Caki2 (cell line): Measurements from ENCODE around the gene RTKN. TPM values are rescaled to one million over a fixed set of nuclear protein-coding genes. Genes with fewer than 3 reads are reported as not detected.

Experiments used
- DNase-seq: peaks from one replicate; pipeline ENCODE4 v3.0.0-alpha.2; 2015; ENCODE audit warnings: low read depth
- in situ Hi-C: cut with HindIII; loops from 2 replicates; pipeline ENCODE4 v1.10.0; 2016; ENCODE audit warnings: low sequenced_read_pairs, low pct_unique_long_range_greater_than_20kb, mixed read lengths
- total RNA-seq: library from RNA; depleted of rRNA; stranded (reverse); fragments of >200 nt; shearing (Covaris generic); gene quantifications from 2 replicates; pipeline ENCODE4 v1.2.3, GENCODE V29; 2014; ENCODE audit warnings: low replicate concordance; rRNA removed

RTKN gene
- total RNA-seq, 1 experiment from 2014 or later = 71.1 TPM

DNA sequence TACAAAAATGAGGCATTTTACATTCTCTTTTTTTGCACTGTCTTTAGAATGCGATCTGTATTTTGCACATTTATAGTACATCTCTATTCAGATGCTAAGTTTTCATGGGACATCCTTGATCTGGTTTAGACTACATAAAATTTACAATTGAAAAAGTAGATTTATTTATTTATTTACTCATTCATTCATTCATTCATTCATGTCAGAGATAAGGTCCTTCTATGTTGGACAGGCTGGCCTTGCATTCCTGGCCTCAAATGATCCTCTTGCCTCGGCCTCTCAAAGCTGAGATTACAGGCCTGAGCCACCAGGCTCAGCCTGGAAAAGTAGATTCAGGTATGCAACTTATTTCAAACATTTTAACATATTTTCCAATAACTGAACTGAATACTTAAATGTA lies 45.6 kb downstream of the RTKN start:
- in situ Hi-C loops = no loop called here

DNA sequence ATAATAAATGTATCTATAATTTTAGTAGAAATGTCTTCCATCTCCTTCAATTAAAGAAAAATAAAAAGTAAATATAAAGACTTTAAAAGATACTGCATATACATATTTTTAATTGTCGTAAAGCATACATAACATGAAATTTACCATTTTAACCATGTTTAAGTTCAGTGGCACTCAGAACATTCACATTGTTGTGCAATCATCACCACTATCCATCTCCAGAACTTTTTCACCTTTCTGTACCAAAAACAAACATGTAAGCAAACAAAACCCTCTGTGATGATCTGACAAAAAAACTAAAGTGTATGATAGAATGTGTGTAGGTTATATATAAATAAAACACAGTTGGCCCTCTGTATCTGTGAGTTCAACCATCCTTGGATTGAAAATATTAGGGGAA lies 48.2 kb downstream of the RTKN start:
- in situ Hi-C loops = no loop called here
- no peak for DNase-seq

More for the DNA sequence above, 45.6 kb downstream of the RTKN start:
- no peak for DNase-seq

DNA sequence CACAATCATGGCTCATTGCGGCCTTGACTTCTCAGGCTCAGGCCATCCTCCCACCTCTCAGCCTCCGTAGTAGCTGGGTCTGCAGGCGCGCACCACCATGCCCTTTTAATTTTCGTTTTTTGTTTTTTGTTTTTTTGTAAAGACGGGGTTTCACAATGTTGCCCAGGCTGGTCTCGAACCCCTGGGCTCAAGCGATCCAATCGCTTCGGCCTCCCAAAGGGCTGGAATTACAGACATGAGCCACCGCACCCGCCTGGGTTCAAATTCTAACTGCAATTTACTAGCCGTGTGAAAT lies 49.3 kb downstream of the RTKN start:
- no peak for DNase-seq

DNA sequence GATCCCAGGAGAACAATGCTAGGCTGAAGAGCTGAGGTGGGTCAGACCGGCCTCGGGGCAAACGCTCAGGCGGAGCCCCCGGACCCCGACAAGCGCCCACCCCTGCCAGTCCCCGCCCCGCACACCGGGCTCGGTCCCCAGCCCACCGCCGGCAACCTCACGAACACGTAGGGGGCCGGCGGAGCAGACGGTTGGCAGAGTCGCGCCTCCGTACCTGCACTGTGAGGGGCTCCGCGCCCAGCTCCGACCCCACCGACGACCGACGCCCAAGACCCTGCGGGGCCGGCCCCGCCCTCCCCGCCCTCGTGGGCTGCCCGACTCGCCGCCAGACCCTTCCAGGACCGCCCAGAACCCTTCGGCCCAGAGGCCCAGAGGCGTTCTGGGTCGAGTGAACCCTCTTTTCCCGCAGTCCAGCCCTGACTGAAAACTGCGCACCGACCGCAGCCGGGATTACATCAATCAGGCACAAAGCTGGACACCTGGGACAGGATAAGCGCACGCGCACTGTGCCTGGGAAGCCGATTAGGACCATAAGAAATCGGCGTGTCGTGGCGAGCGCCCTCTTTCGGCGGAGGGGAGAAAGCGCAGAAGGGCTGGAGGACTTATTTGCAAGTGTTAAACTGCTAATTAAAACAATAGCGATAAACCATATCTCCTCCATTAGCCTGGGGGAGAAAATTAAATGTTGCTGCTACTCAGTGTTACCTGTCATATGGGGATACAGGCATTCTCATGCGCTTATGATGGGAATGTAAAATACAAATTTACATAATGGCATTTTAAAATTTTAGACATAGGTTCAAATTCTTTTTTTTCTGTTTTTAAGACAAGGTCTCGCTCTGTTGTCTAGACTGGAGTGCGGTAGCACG lies 49.9 kb downstream of the RTKN start:
- in situ Hi-C loops = no loop called here
- peak; percentile 84 for DNase-seq

More for the DNA sequence above, 49.3 kb downstream of the RTKN start:
- in situ Hi-C loops = no loop called here

DNA sequence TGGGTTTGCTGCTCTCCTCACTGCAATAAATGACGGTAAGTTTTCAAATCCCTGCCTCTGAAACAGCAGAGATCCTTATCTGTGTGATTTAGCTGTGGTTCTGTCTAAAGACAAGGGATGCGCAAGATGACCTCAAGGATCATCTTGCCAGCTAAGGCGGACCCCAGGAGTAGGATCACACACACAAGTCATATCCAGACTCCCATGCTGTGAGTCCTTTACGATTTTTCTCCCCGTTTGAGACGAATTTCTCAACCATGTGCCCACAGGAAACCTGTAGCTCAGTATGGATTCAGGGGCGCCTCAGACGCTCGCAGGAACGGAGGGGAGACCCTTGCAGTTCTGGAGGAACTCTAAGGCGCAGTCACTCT lies 50.5 kb downstream of the RTKN start:
- in situ Hi-C loops = no loop called here
- peak; percentile 12 for DNase-seq

DNA sequence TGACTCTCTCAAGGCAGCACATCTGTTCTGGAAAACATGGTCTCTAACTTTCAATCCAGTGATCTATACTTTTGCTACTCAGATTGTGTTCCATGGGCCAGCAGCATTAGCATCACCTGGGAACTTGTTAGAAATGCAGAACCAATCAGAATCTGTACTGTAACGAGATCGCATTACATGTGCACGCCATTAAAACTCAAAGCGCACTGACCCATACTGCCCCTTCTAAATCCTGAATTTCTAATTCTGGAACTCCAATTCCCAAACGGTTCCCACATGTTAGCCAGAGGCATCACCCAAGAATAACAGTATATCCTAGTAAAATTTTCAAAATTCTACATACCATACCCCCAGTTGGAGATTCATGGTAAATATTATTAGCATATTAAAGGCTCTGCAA lies 51.1 kb downstream of the RTKN start:
- in situ Hi-C loops = no loop called here
- no peak for DNase-seq

DNA sequence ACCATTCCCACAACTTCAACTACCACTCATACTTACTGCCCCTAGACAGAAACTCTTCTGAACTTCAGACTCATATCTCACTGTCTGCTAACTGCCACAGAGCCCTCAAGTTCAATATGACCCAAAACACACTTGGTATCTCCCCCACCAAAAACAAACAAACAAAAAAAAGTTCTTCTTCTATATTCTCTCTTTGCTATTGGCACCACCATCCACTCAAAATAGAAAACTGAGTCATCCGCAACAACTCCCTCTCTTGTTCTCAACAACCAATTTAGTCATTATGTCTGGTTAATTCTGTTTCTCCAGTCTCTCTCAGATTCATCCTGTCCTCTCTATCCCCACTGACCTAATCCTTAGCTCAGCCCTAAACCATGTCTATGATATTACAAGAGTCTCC lies 54.4 kb downstream of the RTKN start:
- in situ Hi-C loops = no loop called here
- no peak for DNase-seq

DNA sequence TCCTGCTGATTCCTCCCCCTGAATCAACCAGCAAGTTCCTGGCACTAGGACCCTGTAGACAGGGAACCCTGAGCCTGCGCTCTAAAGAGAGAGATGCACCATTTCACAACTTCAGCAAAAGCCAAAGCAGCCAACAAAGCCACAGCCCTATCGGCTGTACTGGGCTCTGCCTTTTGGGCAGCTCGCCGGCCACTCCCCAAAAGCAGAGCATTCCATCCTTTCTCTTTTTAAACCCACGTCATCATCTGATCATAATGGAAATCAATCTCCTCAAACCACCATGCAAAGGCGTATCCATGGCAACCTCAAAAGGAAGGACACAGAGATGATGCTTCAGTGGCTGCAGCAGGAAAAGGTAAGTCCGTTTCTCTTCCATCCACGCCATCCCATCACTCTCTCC lies 56.3 kb downstream of the RTKN start:
- in situ Hi-C loops = no loop called here
- no peak for DNase-seq

DNA sequence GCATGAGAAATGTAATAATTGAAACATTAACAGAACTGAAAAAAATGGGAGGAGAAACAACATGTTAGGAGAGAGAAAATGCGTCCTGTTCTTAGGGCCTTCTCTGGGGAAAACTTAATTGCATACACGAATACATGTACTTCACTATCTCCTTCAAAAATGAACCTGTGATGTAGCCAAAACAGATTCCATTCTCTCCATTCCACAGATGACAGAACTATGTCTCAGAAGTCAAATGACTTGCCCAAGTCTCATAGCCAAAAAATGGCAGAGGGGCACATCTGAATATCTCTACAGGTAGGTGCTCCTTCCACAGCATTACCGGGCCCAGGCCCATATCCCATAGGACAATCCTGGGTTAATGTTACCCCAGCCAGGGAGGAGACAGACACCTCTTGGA lies 57.7 kb downstream of the RTKN start:
- DNase-seq = no peak
- in situ Hi-C loops = no loop called here

DNA sequence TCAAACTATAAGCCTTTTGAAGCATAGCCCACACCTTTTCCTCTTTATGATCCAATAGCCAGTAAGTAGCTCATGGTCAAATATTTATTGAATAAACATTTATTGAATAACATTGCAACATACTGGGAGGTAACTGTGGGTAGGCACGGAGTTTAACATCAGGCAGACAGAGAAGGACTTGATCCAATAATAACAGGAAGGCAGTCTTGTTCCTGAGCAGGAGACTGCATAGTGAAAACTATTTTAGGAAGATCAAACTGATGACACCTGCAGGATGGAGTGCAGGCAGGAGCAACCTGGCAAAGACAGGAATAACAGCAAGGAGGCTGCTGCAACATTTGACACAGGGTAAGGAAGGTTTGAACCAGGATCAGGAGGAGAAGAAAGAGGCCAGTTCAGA lies 58.5 kb downstream of the RTKN start:
- DNase-seq = peak; percentile 43
- in situ Hi-C loops = no loop called here

DNA sequence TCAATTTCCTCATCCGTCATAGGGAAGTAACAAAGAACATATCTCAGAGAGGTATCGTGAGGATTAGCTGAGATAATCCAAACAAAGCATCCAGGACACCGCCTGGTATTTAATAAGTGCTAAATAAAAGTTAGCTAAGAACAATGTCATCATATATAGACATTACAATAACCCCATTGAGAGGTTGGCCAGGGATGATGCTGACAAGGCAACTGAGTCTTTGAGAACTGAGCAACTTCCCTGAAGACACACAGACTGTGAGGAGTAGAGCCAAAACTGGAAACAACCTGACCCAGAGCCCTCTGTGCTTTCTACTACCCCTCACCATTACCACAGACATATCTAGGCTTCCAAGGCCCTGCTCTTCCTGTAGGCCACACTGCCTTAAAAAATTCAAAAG lies 60.0 kb downstream of the RTKN start:
- no peak for DNase-seq
- in situ Hi-C loops = no loop called here

DNA sequence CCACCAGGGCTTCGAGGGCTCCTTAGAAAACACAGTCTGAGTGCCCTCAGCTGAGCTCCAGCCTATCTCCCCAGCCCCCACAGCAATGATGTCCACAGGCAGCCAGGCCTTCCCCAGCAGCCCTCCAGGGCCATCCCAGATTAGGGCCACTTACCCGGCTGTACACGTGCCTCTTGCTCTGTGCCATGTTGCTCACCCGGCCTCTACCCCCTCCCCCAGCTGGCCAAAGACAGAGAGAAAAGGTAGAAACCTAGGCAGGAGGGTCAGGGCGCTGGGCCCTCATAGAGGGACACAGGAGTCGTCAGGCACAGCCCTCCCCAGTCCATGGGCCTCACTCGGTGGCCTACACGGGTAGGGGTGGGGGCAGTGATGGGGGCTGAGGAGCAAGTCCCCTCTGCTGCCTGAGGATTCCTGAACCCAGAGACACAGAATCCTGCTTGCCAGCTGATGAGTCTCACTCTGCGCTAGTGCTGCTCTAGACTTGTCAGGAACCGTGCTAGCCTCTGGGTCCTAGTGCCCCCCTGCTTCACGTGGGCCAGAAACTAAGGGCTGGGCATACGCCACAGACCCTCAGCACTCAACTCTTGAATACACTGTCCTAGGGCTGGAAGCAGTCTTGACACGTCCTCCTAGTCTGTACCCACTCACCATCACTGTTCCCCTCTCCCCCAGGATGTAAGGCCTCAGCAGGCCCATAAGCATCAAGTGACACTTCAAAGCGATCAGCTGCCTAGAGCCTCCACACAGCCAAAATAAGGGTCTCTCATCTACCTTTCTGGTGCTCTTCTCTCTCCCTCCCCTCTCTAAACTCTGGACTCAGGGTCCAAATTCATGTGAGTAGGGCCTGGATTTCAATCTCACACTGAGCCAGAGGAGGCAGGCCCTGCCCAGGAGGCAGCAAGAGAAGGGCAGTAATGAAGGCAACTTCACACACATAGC lies 61.6 kb downstream of the RTKN start, which contains the start of gene DCTN1:
DCTN1 (minus strand) TSS at position 461 of the 939 bp plus-strand sequence; CDS start at position 187, 274 bp downstream.
- peak; percentile 19 for DNase-seq
- in situ Hi-C loops = no loop called here

DNA sequence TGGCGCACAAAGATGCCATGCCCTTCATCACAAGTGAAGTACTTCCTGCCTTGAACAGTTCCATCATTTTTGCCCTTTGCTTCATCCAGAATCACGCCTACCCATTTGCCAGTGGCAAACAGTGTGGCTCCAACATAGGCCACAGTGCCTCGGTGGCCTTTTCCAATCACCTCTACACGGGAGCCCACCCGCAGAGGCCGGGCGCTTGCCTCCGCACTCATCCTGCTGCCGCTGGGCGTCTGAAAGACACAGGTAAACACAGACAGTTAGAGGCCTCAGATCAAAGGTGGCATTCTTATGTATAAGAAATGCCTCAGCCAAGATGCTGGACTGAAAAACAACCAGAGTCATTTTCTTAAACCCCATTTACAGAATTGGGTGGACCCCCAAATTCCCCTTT lies 63.7 kb downstream of the RTKN start:
- no peak for DNase-seq
- in situ Hi-C loops = no loop called here

DNA sequence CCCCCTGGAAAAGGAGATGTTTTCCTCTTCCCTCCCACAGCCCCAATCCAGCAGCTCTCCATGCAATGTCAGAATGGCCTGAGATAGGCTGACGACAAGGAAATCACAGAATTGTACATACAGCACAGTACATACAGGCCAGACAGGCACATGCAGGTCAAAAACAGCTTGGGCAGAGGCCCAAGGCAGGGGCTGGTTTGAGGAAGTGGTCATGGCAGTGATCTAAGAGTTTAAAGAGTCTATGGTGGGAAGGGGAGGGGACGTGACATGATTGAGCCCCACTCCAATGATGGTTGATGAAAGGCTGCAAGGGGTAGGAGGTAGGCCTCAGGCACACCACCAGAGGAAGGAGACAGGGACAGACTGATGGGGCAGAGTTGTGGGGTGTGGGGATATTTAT lies 65.9 kb downstream of the RTKN start:
- in situ Hi-C loops = no loop called here
- no peak for DNase-seq

Other genes with a start within 250 kb of the RTKN start
- 197 and 274 TPM in 2 replicates for gene MTHFD2, start 243.3 kb downstream of the RTKN start, total RNA-seq
- 0.84 and 7.1 TPM in 2 replicates for gene SLC4A5, start 98.5 kb downstream of the RTKN start, total RNA-seq
- 117 TPM in 2 replicates for gene DCTN1, start 61.6 kb downstream of the RTKN start, total RNA-seq
- gene C2orf81, start 20.3 kb downstream of the RTKN start, total RNA-seq = 7.9 and 9.6 TPM in 2 replicates
- 183 and 209 TPM in 2 replicates for gene WDR54, start 20.2 kb downstream of the RTKN start, total RNA-seq
- 13.5 and 37.7 TPM in 2 replicates for gene INO80B, start 13.2 kb upstream of the RTKN start, total RNA-seq
- gene WBP1, start 16.5 kb upstream of the RTKN start, total RNA-seq = 63.4 and 110 TPM in 2 replicates
- 77.2 and 80.5 TPM in 2 replicates for gene MOGS, start 23.4 kb upstream of the RTKN start, total RNA-seq
- gene MRPL53, start 30.7 kb upstream of the RTKN start, total RNA-seq = 54.0 and 123 TPM in 2 replicates
- 10.7 and 15.0 TPM in 2 replicates for gene CCDC142, start 41.1 kb upstream of the RTKN start, total RNA-seq
- gene TTC31, start 41.1 kb upstream of the RTKN start, total RNA-seq = 10.6 and 19.9 TPM in 2 replicates
- 28.5 and 41.0 TPM in 2 replicates for gene LBX2, start 57.7 kb upstream of the RTKN start, total RNA-seq
- 19.9 and 30.5 TPM in 2 replicates for gene PCGF1, start 65.8 kb upstream of the RTKN start, total RNA-seq
- not detected in 2 replicates for gene TLX2, start 72.5 kb upstream of the RTKN start, total RNA-seq
- gene DQX1, start 84.3 kb upstream of the RTKN start, total RNA-seq = not detected in 2 replicates
- gene AUP1, start 87.8 kb upstream of the RTKN start, total RNA-seq = 128 and 130 TPM in 2 replicates
- 60.3 and 84.7 TPM in 2 replicates for gene HTRA2, start 88.0 kb upstream of the RTKN start, total RNA-seq
- gene LOXL3, start 112.0 kb upstream of the RTKN start, total RNA-seq = 0.81 and 2.2 TPM in 2 replicates
- 19.7 and 21.9 TPM in 2 replicates for gene DOK1, start 112.8 kb upstream of the RTKN start, total RNA-seq
- gene M1AP, start 206.4 kb upstream of the RTKN start, total RNA-seq = not detected in 2 replicates
- 4.7 and 7.6 TPM in 2 replicates for gene SEMA4F, start 212.3 kb upstream of the RTKN start, total RNA-seq